Activated CD4-positive, alpha-beta T cell treated with anti-CD3 and anti-CD28 coated beads, Interleukin-2, amount 50 U/mL, for 1 hour (primary cell): ENCODE data around the gene RAPGEF5.

ENCODE experiments used
- DNase-seq: peaks from one replicate; pipeline ENCODE4 v3.0.0-alpha.2; 2020

The RAPGEF5 gene

GRCh38 chr7:22356701-22357310 lies at the start of gene RAPGEF5:
Gene RAPGEF5, minus strand, starts transcription at chr7:22357154. Its CDS starts 94 bp downstream, at chr7:22357060.
- DNase-seq, result no peak

- no peak for DNase-seq
Observed at GRCh38 chr7:22406715-22407114, 49.8 kb upstream of the RAPGEF5 start.

- DNase-seq, result no peak
Observed at GRCh38 chr7:22404421-22405023, 47.6 kb upstream of the RAPGEF5 start.

- DNase-seq, result no peak
Observed at GRCh38 chr7:22403344-22403743, 46.4 kb upstream of the RAPGEF5 start.

GRCh38 chr7:22402250-22402649 lies 45.3 kb upstream of the RAPGEF5 start:
- DNase-seq, result no peak

- no peak for DNase-seq
Observed at GRCh38 chr7:22400936-22401553, 44.1 kb upstream of the RAPGEF5 start.

- no peak for DNase-seq
Observed at GRCh38 chr7:22400150-22400814, 43.3 kb upstream of the RAPGEF5 start.

- DNase-seq, result no peak
Observed at GRCh38 chr7:22399546-22399945, 42.6 kb upstream of the RAPGEF5 start.

- DNase-seq, result no peak
Observed at GRCh38 chr7:22399091-22399490, 42.1 kb upstream of the RAPGEF5 start.

GRCh38 chr7:22397981-22398380 lies 41.0 kb upstream of the RAPGEF5 start:
- no peak for DNase-seq

- no peak for DNase-seq
Observed at GRCh38 chr7:22395222-22395621, 38.3 kb upstream of the RAPGEF5 start.

GRCh38 chr7:22394739-22395138 lies 37.8 kb upstream of the RAPGEF5 start:
- DNase-seq, result no peak

- no peak for DNase-seq
Observed at GRCh38 chr7:22393913-22394729, 37.2 kb upstream of the RAPGEF5 start.

- no peak for DNase-seq
Observed at GRCh38 chr7:22390516-22390915, 33.6 kb upstream of the RAPGEF5 start.

GRCh38 chr7:22389892-22390291 lies 32.9 kb upstream of the RAPGEF5 start:
- DNase-seq, result no peak

- DNase-seq, result no peak
Observed at GRCh38 chr7:22387583-22387982, 30.6 kb upstream of the RAPGEF5 start.

- DNase-seq, result no peak
Observed at GRCh38 chr7:22386865-22387264, 29.9 kb upstream of the RAPGEF5 start.

- no peak for DNase-seq
Observed at GRCh38 chr7:22386206-22386858, 29.4 kb upstream of the RAPGEF5 start.

- no peak for DNase-seq
Observed at GRCh38 chr7:22385326-22385725, 28.4 kb upstream of the RAPGEF5 start.

GRCh38 chr7:22380333-22380732 lies 23.4 kb upstream of the RAPGEF5 start:
- DNase-seq, result no peak

GRCh38 chr7:22378199-22378980 lies 21.4 kb upstream of the RAPGEF5 start:
- DNase-seq, result no peak

- no peak for DNase-seq
Observed at GRCh38 chr7:22377703-22378102, 20.7 kb upstream of the RAPGEF5 start.
